Glomerular visceral epithelial cell (primary cell): ENCODE results near the gene CREBL2.

Experiments used
- DNase-seq: peaks from one replicate; pipeline ENCODE4 v3.0.0-alpha.2; 2016; ENCODE audit errors: extremely low spot score

CREBL2 gene

GRCh38 chr12:12676605-12677004 is 64.9 kb downstream of the CREBL2 start:
- no peak for DNase-seq

GRCh38 chr12:12681061-12681765 is 69.5 kb downstream of the CREBL2 start:
- no peak for DNase-seq

- DNase-seq, result no peak
Measured at GRCh38 chr12:12682284-12682683, 70.6 kb downstream of the CREBL2 start.

- no peak for DNase-seq
Measured at GRCh38 chr12:12683136-12683697, 71.5 kb downstream of the CREBL2 start.

- DNase-seq, result no peak
Measured at GRCh38 chr12:12683725-12684124, 72.0 kb downstream of the CREBL2 start.

- DNase-seq, result no peak
Measured at GRCh38 chr12:12684375-12685106, 72.9 kb downstream of the CREBL2 start.

GRCh38 chr12:12685305-12685704 is 73.6 kb downstream of the CREBL2 start:
- no peak for DNase-seq

- DNase-seq, result no peak
Measured at GRCh38 chr12:12686472-12686871, 74.8 kb downstream of the CREBL2 start.

GRCh38 chr12:12686925-12687324 is 75.2 kb downstream of the CREBL2 start:
- no peak for DNase-seq

GRCh38 chr12:12689647-12690300 is 78.1 kb downstream of the CREBL2 start:
- no peak for DNase-seq

GRCh38 chr12:12691549-12691948 is 79.9 kb downstream of the CREBL2 start:
- DNase-seq, result no peak

GRCh38 chr12:12693111-12693671 is 81.5 kb downstream of the CREBL2 start:
- peak; percentile 72 for DNase-seq
